GM23338 (cell line): ENCODE results near the gene NFYA.

ENCODE experiments used
- CTCF ChIP-seq, 2 experiments: fragments of 200-600 bp in 1 of 2; sonication (generic) in 1 of 2; conservative IDR thresholded peaks; 2 replicates each; pipeline versions ENCODE4 v1.5.1 to v1.6.1; 2016 to 2017; ENCODE audit warnings: antibody characterized with exemption in 2 of 2, low read depth in 2 of 2, mild to moderate bottlenecking in 2 of 2, moderate library complexity in 1 of 2
- ETS1 ChIP-seq: IDR thresholded peaks from 2 replicates; pipeline ENCODE4 v1.6.1; 2016; ENCODE audit warnings: antibody characterized with exemption
- EZH2 ChIP-seq: fragments of 200-600 bp; sonication (generic); IDR thresholded peaks from one replicate; pipeline ENCODE4 v1.8.0; 2017; ENCODE audit warnings: antibody characterized with exemption, mild to moderate bottlenecking, low read depth; ENCODE audit not compliant: unreplicated experiment
- EZH2phosphoT487 ChIP-seq: fragments of 200-600 bp; sonication (generic); IDR thresholded peaks from one replicate; pipeline ENCODE4 v1.8.1; 2018; ENCODE audit warnings: antibody characterized with exemption; ENCODE audit not compliant: unreplicated experiment
- JUNB ChIP-seq: IDR thresholded peaks from one replicate; pipeline ENCODE4 v1.6.1; 2016; ENCODE audit warnings: antibody characterized with exemption; ENCODE audit not compliant: unreplicated experiment
- POLR2AphosphoS5 ChIP-seq: IDR thresholded peaks from 2 replicates; pipeline ENCODE4 v1.6.1; 2016; ENCODE audit warnings: antibody characterized with exemption, low read depth
- REST ChIP-seq: IDR thresholded peaks from one replicate; pipeline ENCODE4 v1.6.1; 2018; ENCODE audit warnings: antibody characterized with exemption; ENCODE audit not compliant: unreplicated experiment
- ZNF114 ChIP-seq: fragments of 250-450 bp; sonication (Bioruptor Pico); IDR thresholded peaks from 2 replicates; pipeline ENCODE4 v1.5.0; 2020; ENCODE audit warnings: mild to moderate bottlenecking, moderate library complexity
- ZNF331 ChIP-seq: fragments of 250-450 bp; sonication (Bioruptor Pico); IDR thresholded peaks from 2 replicates; pipeline ENCODE4 v1.5.0; 2020; ENCODE audit warnings: low read depth, mild to moderate bottlenecking, moderate library complexity

GRCh38 chr6:41063884-41064285 lies 8.9 kb upstream of the NFYA start:
- TF ChIP-seq EZH2, result no peak
- TF ChIP-seq CTCF (conservative IDR thresholded peaks at IDR 0.05; ENCODE audit: low read depth in 2 of 2), result no peak
- no peak for TF ChIP-seq JUNB
- TF ChIP-seq ETS1, result no peak
- TF ChIP-seq REST, result no peak
- no peak for TF ChIP-seq EZH2phosphoT487
- TF ChIP-seq ZNF331 (CRISPR knock-in tag), result no peak
- TF ChIP-seq POLR2AphosphoS5, result no peak
- TF ChIP-seq ZNF114, result no peak
